NT2/D1 (cell line): ENCODE measurements around the gene CETN3.
"Not testable (repeated sequence)": the region's sequence is repeated elsewhere in the genome, so short reads cannot be mapped to it uniquely, and the experiment has no call there.

Experiments used
- YY1 ChIP-seq: IDR thresholded peaks from 2 replicates; pipeline ENCODE4 v1.6.1; 2011; ENCODE audit not compliant: insufficient read length, insufficient read depth
- ZNF274 ChIP-seq: IDR thresholded peaks from 2 replicates; pipeline ENCODE4 v1.6.1; 2011; ENCODE audit warnings: mild to moderate bottlenecking, low read depth, low read length

DNA sequence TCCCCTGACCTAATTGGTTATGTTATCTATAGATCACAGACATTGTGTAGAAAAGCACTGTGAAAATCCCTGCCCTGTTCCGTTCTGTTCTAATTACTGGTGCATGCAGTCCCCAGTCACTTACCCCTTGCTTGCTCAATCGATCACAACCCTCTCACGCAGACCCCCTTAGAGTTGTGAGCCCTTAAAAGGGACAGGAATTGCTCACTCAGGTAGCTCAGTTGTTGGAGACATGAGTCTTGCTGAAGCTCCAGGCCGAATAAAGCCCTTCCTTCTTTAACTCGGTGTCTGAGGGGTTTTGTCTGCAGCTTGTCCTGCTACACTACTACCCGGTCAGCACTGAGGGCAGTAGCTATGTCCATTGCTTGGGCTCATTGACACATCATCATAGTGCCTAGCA is 65.8 kb downstream of the CETN3 start:
- not testable (repeated sequence) for TF ChIP-seq YY1, ZNF274
